Measurements from ENCODE around the gene GPRIN2.
"Not testable (repeated sequence)": the region's sequence is repeated elsewhere in the genome, so short reads cannot be mapped to it uniquely, and the experiment has no call there.

Gene GPRIN2

DNA sequence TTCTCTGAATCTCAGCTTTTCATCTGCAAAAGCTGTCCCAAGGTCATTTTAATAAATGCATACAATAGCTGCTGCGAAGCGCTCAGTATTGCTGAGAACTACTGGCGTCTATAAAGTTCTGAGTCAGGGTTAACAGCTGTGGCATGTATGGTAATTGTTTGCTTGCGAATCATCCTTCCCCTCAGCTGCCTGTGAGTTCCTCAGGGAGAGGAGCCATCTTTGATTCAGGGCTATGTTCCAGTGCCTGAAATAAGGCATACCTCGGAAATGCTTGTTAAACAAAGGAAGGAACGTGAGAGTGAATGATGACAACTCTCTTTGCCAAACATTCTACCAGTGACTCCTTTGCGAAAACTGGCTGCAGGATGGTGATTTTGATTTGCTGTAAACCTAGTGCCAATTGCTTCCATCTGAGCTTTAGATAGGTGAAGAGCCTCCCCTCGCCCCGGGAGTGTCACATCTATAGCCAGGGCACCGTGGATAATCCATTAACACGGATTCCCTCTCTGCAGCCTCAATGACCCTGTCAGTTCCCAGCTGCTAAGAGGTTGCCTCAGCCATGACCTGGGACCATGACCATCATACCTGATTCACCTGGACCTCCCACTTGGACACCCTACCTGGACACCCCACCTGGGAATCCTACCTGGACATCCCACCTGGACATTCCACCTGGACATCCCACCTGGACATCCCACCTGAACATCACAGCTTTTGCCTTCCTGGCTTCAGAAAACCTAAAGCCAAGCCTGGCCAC lies 39.6 kb downstream of the GPRIN2 start:
- peak; percentile 85 for DNase-seq

DNA sequence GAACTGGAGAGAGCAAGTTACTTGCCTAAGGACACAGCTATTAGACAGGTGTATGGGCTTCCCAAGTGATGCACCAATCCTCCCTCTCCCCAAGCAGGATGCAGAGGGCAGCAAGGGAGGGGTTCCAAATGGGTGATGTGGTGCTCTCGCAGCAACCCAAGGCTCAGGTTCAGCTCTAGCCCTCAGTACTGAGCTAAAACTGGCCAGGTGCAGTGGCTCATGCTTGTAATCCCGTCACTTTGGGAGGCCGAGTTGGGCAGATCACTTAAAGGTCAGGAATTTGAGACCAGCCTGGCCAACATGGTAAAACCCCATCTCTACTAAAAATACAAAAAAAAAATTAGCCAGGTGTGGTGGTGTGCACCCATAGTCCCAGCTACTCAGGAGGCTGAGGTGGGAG lies 40.7 kb downstream of the GPRIN2 start:
- peak; percentile 49 for DNase-seq

DNA sequence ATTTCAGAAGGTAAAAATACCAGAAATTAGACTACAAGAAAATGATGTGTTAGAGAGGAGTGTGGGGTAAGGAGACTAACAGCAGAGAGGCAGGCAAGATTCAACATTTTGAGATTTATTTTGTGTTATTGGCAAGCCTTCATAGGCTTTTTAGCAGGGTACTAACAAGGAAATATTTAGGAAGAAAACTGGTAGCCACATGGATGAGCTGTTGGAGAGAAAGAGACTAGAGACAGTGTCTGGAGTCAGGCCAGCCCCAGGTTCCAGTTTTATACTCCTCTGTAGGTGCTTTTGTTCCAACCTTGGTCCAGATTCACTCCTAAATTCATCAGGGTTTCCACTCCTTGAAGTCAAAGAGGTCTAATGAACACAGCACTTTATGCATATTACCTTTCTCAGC lies 41.1 kb downstream of the GPRIN2 start:
- DNase-seq = peak; percentile 22

DNA sequence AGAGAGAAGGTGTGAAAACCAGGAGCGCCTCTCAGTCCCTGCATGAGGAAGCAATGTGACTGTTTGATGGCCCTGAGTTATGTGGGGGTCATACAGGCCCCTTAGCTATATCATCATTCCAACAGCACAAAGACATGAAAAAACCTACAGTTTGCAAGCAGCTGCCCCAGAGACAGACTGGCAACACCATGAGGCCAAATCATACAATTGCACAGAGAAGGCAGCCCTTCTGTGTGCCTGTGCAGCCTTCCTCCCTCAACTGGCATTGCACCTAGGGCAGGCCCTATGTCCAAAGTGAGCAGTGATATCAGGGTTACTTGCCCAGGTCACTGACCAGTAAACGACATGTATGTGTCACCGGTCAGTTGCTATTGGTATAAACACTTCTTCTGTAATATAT lies 41.6 kb downstream of the GPRIN2 start:
- peak; percentile 45 for DNase-seq

DNA sequence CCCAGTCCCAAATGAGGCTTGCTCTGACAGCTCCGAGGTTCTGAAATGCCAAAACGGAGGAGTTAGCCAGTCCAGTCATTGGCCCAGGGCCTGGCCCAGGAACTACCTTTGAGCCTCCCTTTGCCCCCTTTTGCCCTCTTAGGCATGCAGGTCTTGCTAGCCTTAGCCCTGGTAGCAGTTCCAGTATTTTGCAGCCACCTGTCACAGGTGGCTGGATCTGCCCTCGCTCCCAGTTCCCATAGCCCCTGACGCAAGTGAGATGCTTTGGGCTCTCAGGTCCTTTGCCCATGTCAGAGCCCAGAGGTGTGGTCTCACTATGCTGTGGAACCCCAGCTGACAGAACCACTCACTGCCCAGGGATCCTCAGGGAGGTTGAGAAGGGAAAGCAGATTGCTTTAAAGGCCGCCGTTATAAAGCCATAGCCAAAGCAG lies 42.0 kb downstream of the GPRIN2 start:
- peak; percentile 47 for DNase-seq

DNA sequence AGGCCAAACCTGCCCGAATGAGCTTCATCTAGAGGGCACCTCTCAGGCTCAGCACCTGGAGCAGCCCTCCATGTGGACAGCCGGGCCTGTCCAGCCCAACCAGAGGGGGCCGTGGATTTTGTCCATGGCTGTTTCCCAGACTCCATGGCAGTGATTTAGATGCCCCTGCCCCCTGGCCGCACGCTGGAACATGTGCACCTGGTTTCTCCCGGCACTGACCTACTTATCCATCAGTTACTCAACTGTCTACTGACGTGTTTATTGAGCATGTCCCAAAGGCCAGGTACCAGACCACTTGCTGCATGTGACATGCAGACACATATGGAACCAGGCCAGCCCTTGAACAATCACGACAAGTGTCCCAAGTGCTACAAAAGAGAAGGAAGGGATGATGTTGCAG lies 43.1 kb downstream of the GPRIN2 start:
- not testable (repeated sequence) for DNase-seq

DNA sequence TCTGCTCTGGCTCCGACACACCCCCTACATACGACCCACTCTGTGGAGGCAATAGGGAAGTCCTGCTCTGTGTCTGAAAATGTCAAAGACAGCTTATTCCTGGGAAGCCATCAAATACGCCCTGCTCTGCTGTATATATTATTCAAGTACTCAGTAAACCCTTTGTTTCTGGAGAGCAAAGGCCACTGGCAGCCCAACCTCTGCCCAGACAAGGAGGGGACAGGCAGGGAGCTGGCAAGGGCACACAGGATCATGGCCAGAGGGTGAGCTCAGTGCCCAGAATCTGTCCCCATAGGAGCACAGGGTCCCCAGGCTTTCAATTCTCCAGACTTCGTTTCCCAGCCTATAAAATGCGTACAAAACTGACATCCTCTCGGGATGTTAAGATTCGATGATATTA lies 43.7 kb downstream of the GPRIN2 start:
- not testable (repeated sequence) for DNase-seq

DNA sequence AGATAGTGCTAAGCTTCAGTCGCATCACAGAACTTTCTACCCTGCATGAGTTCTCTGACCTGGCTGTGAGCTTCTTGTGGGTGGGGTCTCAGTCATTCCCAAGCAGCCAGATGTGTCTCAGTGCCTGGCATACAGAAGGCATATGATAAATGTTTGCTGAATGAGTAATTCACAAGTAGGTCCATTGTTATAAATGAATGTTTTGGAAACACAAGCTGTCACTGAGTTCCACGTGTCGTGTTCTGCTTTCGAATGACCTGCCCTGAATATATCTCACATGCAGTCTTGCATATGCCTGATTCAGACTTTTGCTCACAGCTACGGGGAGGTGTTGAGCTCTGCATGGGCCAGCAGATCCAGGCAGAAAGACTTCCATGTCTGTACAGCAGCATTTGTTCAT lies 44.5 kb downstream of the GPRIN2 start:
- DNase-seq = not testable (repeated sequence)

Data from islet precursor cell (in vitro differentiated cells).